Spleen (tissue), 11 donors: ENCODE data around the gene SRP14. TPM values are rescaled to one million over a fixed set of nuclear protein-coding genes. Genes with fewer than 3 reads are reported as not detected.
A peak's percentile ranks its signal among the peaks of the same experiment; 100 is the strongest.
"Not testable (repeated sequence)": the region's sequence is repeated elsewhere in the genome, so short reads cannot be mapped to it uniquely, and the experiment has no call there.

Source experiments
- DNase-seq: peaks from one replicate; pipeline ENCODE4 v3.0.0-alpha.2; 2020
- H3K27ac ChIP-seq, 8 donors: fragments of 200-600 bp; sonication (generic) in 7 of 8; 1 replicate in 4 of 8; 2 replicates in 4 of 8; pipeline versions ENCODE4 v1.5.0 to v1.8.0; 2016 to 2021; ENCODE audit warnings: inconsistent platforms in 4 of 8, mild to moderate bottlenecking in 4 of 8, moderate library complexity in 1 of 8
- H3K27me3 ChIP-seq, 7 donors: fragments of 200-600 bp; sonication (generic) in 6 of 7; replicated peaks in 1 of 7; 1 replicate in 4 of 7; 2 replicates in 3 of 7; pipeline versions ENCODE4 v1.5.0 to v1.8.0; 2016 to 2021; ENCODE audit warnings: inconsistent platforms in 3 of 7, mild to moderate bottlenecking in 1 of 7
- H3K36me3 ChIP-seq, 6 donors: fragments of 200-600 bp; sonication (generic) in 5 of 6; 1 replicate in 4 of 6; 2 replicates in 2 of 6; pipeline versions ENCODE4 v1.5.0 to v1.8.0; 2016 to 2021; ENCODE audit warnings: inconsistent platforms in 2 of 6
- H3K4me1 ChIP-seq, 6 donors: fragments of 200-600 bp; sonication (generic) in 5 of 6; 1 replicate in 3 of 6; 2 replicates in 3 of 6; pipeline versions ENCODE4 v1.5.0 to v1.8.0; 2016 to 2021; ENCODE audit warnings: inconsistent platforms in 3 of 6
- H3K4me3 ChIP-seq, 8 donors: fragments of 200-600 bp; sonication (generic) in 7 of 8; 1 replicate in 4 of 8; 2 replicates in 4 of 8; pipeline versions ENCODE4 v1.5.0 to v1.8.0; 2016 to 2021; ENCODE audit warnings: inconsistent platforms in 4 of 8, mild to moderate bottlenecking in 4 of 8, moderate library complexity in 2 of 8
- H3K9me3 ChIP-seq, 8 donors: fragments of 200-600 bp; sonication (generic) in 7 of 8; 1 replicate in 4 of 8; 2 replicates in 4 of 8; pipeline versions ENCODE4 v1.5.0 to v1.8.0; 2016 to 2021; ENCODE audit warnings: inconsistent platforms in 4 of 8
- CTCF ChIP-seq, 11 experiments: fragments of 200-600 bp in 7 of 11; fragments of 450-650 bp in 4 of 11; sonication (generic) in 4 of 11; IDR thresholded peaks in 8 of 11; conservative IDR thresholded peaks in 3 of 11; 1 replicate in 7 of 11; 2 replicates in 4 of 11; pipeline versions ENCODE4 v1.4.0 to v1.8.0; 2016 to 2021; ENCODE audit warnings: antibody characterized with exemption in 11 of 11, inconsistent platforms in 4 of 11, mild to moderate bottlenecking in 1 of 11
- POLR2A ChIP-seq, 3 donors: fragments of 450-650 bp; IDR thresholded peaks; one replicate each; pipeline ENCODE4 v1.5.1; 2017; ENCODE audit warnings: antibody characterized with exemption in 3 of 3, mild to moderate bottlenecking in 1 of 3
- POLR2AphosphoS5 ChIP-seq, 3 donors: sonication (generic); formaldehyde crosslinking; IDR thresholded peaks; one replicate each; pipeline ENCODE4 v1.5.1; 2017; ENCODE audit warnings: antibody characterized with exemption in 3 of 3
- WGBS, 5 donors: extraction: QIAGEN DNeasy Blood & Tissue Kit in 3 of 5; methylation state at CpG; one replicate each; pipeline versions ENCODE4 v1.1.5 to v1.1.7; 2013 to 2018; 5-methylcytosine and 5-hydroxymethylcytosine counted together
- intact Hi-C: fragments of 100-400 bp; cut with DNase I; formaldehyde crosslinking; loops from one replicate; pipeline ENCODE4 v1.15.0; 2023; ENCODE audit warnings: low total_unique reads
- polyA plus RNA-seq, 3 donors: library from polyadenylated mRNA; stranded (reverse); fragments of 200-250 nt; gene quantifications; one replicate each; pipeline ENCODE4 v1.2.1, GENCODE V29; 2013
- total RNA-seq, 7 donors: library from RNA; depleted of rRNA in 3 of 7; stranded (reverse); fragments of >200 nt in 3 of 7; fragmentation: NEBNext Ultra II Directional in 4 of 7; extraction: Animal tissue kit (Norgen Biotek cat#: 25700) in 4 of 7; gene quantifications; one replicate each; pipeline versions ENCODE4 v1.1.0 to v1.2.1, GENCODE V29; 2016 to 2021
- donor health status: healthy with polysubstance abuse.
- donor health status: DM: no; HTN: no; CAD: no; lungs with moderate emphysema.
- donor health status: DM: no; HTN: no; CAD: no.
- donor health status: Bipolar disorder and iron deficiency.
- donor health status: healthy.
- donor health status: DM: no; HTN: no; CAD: no.
- donor health status: DM: yes; HTN: yes; CAD: no.

SRP14 gene
- total and polyA plus RNA-seq, 10 donors = 109 to 356 (median 185) TPM

DNA sequence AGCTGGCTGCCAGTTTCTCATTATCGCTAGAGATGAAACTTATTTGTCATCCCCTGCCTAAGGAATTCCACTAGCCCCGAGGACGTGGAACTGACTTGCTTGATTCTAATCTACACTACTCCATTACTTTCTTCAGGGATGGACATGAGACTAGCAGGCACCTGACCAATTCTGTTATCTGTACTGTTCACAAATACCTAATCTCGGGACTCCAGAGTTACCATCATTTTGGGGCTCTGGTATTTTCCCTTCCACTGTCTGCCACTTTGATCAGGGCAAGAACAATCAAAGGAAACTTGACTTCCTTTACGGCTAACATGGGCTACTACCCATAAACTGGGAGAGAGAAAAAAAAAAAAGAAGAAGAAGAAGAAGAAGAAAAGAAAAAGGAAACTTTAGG, 41.9 kb upstream of the SRP14 start:
- Histone ChIP-seq H3K36me3 (no peaks in the 10 kb centered on the region), H3K4me3 (peak overlapping the region in 2 of 8 donors; percentile 12 to 21), H3K9me3 (no peaks in the 10 kb centered on the region), H3K4me1 (peaks cover 20 to 43% (median 38%) of the 10 kb centered on the region in 6 donors), H3K27ac (peak overlapping the region in 7 of 8 donors; percentile 43 to 83 (median 68)), H3K27me3 (no peaks in the 10 kb centered on the region)
- 29 to 43% (median 36%) methylated on average over 5 of the region's 5 CpGs for WGBS, 5 donors
- DNase-seq = no peak
- no peak for TF ChIP-seq POLR2AphosphoS5 (IDR thresholded peaks at IDR 0.05)
- no peak for TF ChIP-seq POLR2A (IDR thresholded peaks at IDR 0.05)
- TF ChIP-seq CTCF (IDR thresholded peaks at IDR 0.05 in 8 of 11, conservative IDR thresholded peaks at IDR 0.05 in 3 of 11) = no peak
- intact Hi-C loops = no loop called here

- no peak for DNase-seq
- Histone ChIP-seq H3K27me3 (no peaks in the 10 kb centered on the region), H3K36me3 (no peaks in the 10 kb centered on the region), H3K4me3 (no peak overlapping the region), H3K27ac (peak overlapping the region in 1 of 8 donors; percentile 83), H3K4me1 (peaks cover 20 to 51% (median 38%) of the 10 kb centered on the region in 6 donors), H3K9me3 (no peaks in the 10 kb centered on the region)
- intact Hi-C loops = no loop called here
- TF ChIP-seq POLR2AphosphoS5 (IDR thresholded peaks at IDR 0.05) (no peak), CTCF (IDR thresholded peaks at IDR 0.05 in 8 of 11, conservative IDR thresholded peaks at IDR 0.05 in 3 of 11) (no peak), POLR2A (IDR thresholded peaks at IDR 0.05) (no peak)
- 55 to 76% (median 62%) methylated on average over 1 of the region's 1 CpG for WGBS, 5 donors
Measured at GRCh38 chr15:40080104-40080503, 41.1 kb upstream of the SRP14 start.

DNA sequence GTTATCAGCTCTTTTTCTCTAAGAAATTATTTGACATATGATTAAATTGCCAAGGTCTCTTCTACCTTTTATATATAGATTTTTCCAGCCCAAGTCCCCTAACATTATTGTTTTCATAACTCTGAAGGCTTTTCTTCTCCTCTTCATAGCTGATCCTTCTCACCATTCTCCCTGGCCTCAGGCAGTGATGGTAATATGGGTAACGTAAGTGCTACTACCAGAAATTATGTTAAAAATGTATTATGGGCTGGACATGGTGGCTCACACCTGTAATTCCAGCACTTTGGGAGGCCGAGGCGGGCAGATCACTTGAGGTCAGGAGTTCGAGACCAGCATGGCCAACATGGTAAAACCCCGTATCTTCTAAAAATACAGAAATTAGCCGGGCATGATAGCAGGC, 40.5 kb upstream of the SRP14 start:
- intact Hi-C loops = no loop called here
- WGBS, 5 donors = 92 to 97% (median 93%) methylated on average over 6 of the region's 6 CpGs
- Histone ChIP-seq H3K27ac (no peak overlapping the region), H3K4me1 (peaks cover 20 to 52% (median 38%) of the 10 kb centered on the region in 6 donors), H3K9me3 (no peaks in the 10 kb centered on the region), H3K36me3 (no peaks in the 10 kb centered on the region), H3K4me3 (no peak overlapping the region), H3K27me3 (no peaks in the 10 kb centered on the region)
- TF ChIP-seq POLR2A (IDR thresholded peaks at IDR 0.05) (no peak), CTCF (IDR thresholded peaks at IDR 0.05 in 8 of 11, conservative IDR thresholded peaks at IDR 0.05 in 3 of 11) (no peak), POLR2AphosphoS5 (IDR thresholded peaks at IDR 0.05) (no peak)
- DNase-seq = no peak

DNA sequence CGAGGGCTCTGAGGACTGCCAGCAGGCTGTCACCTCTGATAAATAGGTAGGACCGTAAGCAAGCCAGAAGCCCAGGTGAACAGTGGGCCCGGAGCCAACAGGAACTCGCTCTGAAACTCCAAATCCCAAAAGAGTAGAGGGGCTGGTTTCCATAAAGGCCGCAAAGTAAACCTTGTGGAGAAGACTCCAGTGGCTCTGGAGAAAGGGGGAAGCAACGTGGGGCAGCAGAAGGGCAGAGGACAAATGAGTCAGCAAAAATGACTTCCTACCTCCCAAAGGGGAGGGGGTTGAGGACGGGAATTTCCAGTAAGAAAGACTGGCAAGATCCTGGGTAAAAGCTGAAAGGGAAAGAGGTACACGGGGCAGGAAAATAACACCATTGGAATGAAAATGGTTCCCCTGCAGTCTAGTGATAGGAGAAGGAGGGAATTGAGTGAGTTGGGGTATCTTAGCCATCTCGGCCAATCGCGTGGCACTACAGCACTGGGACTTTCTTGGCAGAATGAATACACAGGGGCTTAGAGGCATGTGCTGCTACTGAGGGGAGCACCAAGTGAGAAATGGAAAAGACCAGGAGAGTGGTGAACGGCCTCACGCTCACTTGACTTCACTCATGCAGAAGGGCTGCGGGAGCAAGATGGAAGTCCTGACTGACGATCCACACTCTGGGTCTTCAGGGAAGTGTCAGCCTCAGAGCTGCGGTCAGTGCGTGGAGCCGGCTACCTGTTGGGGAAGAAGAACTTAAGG, 36.5 kb upstream of the SRP14 start:
- intact Hi-C loops = no loop called here
- Histone ChIP-seq H3K27ac (no peak overlapping the region), H3K36me3 (no peaks in the 10 kb centered on the region), H3K27me3 (no peaks in the 10 kb centered on the region), H3K4me1 (peaks cover 0 to 22% (median 2%) of the 10 kb centered on the region in 6 donors), H3K9me3 (no peaks in the 10 kb centered on the region), H3K4me3 (no peak overlapping the region)
- WGBS, 5 donors = 69 to 85% (median 77%) methylated on average over 18 of the region's 18 CpGs
- TF ChIP-seq POLR2AphosphoS5 (IDR thresholded peaks at IDR 0.05) (no peak), POLR2A (IDR thresholded peaks at IDR 0.05) (no peak), CTCF (IDR thresholded peaks at IDR 0.05 in 8 of 11, conservative IDR thresholded peaks at IDR 0.05 in 3 of 11) (no peak)
- peak; percentile 59 for DNase-seq

GRCh38 chr15:40074656-40075055, 35.7 kb upstream of the SRP14 start:
- WGBS, 5 donors = 91 to 98% (median 97%) methylated on average over 16 to 27 of the region's 27 CpGs
- H3K27me3 ChIP-seq, intact Hi-C loops, H3K36me3 ChIP-seq, H3K4me3 ChIP-seq, H3K27ac ChIP-seq, H3K9me3 ChIP-seq: not testable (repeated sequence)
- peak; percentile 47 for DNase-seq
- H3K4me1 ChIP-seq = peaks cover 0 to 28% (median 3%) of the 10 kb centered on the region in 6 donors

DNA sequence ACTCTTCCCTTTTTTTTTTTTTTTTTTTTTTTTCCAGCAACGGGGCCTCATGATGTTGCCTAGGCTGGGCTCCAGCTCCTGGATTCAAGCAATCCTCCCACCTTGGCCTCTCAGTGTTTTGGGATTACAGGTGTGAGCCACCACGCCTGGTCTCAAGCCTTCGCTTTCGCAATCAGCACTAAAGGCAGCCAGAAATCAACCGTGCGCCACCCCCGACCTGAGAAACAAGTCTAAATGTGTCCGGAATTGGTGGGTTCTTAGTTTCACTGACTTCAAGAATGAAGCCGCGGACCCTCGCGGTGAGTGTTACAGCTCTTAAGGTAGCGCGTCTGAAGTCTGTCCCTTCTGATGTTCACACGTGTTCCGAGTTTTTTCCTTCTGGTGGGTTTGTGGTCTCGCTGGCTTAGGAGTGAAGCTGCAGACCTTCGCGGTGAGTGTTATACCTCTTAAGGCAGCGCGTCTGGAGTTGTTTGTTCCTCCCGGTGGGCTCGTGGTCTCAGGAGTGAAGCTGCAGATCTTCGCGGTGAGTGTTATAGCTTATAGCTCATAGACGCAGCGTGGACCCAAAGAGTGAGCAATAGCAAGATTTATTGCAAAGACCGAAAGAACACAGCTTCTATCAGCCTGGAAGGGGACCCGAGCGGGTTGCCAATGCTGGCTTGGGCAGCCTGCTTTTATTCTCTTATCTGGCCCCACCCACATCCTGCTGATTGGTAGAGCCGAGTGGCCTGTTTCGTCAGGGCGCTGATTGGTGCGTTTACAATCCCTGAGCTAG, 34.9 kb upstream of the SRP14 start:
- H3K27ac ChIP-seq, H3K27me3 ChIP-seq, H3K9me3 ChIP-seq, intact Hi-C loops, H3K4me3 ChIP-seq, H3K36me3 ChIP-seq: not testable (repeated sequence)
- WGBS, 5 donors = 47 to 67% (median 60%) methylated on average over 26 to 34 of the region's 34 CpGs
- DNase-seq = peak; percentile 56
- peaks cover 0 to 35% (median 11%) of the 10 kb centered on the region in 6 donors for H3K4me1 ChIP-seq
